Epithelial cell of esophagus (primary cell): ENCODE results near the gene RTP5.

Experiments
- DNase-seq: peaks from one replicate; pipeline ENCODE4 v3.0.0; 2010; ENCODE audit warnings: low read depth
- H3K4me3 ChIP-seq: 2 replicates; pipeline ENCODE4 v1.5.1; 2011; ENCODE audit warnings: mild to moderate bottlenecking, low read length, control low read depth
- TF ChIP-seq, protein P1 (sequence below): IDR thresholded peaks from 2 replicates; pipeline ENCODE4 v1.5.1; 2011; ENCODE audit warnings: low read depth, mild to moderate bottlenecking, low read length, control low read depth, inconsistent platforms; ENCODE audit not compliant: insufficient read depth; ENCODE audit errors: missing control alignments

Gene RTP5

DNA sequence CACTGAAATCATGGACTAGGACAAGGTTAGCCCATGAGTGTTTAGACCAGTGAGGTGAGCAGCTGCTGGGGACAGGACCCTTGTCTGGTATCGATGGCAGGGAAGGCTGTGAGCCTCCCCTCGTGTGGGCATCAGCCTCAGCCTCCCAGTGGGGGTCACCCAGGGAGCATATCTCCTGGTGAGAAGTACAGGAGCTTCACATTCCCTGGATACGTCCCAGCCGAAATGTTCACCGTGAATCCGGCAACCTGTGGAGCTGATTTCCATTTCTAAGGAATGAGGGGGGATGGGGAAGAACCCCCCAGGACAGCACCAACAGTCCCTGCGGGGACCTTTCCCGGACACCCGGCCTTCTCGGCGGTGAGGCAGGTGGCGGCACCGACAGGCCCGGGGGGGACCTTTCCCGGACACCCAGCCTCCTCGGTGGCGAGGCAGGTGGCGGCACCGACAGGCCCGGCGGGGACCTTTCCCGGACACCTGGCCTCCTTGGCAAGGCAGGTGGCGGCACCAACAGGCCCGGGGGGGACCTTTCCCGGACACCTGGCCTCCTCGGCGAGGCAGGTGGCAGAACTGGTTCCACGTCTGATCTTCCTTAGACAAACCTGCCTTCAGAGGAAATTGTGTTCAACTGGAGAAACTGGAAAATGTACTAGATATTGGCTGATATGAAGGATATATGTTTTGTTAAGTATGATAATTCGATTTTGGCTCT lies 21.2 kb downstream of the RTP5 start:
- TF ChIP-seq, protein P1, sequence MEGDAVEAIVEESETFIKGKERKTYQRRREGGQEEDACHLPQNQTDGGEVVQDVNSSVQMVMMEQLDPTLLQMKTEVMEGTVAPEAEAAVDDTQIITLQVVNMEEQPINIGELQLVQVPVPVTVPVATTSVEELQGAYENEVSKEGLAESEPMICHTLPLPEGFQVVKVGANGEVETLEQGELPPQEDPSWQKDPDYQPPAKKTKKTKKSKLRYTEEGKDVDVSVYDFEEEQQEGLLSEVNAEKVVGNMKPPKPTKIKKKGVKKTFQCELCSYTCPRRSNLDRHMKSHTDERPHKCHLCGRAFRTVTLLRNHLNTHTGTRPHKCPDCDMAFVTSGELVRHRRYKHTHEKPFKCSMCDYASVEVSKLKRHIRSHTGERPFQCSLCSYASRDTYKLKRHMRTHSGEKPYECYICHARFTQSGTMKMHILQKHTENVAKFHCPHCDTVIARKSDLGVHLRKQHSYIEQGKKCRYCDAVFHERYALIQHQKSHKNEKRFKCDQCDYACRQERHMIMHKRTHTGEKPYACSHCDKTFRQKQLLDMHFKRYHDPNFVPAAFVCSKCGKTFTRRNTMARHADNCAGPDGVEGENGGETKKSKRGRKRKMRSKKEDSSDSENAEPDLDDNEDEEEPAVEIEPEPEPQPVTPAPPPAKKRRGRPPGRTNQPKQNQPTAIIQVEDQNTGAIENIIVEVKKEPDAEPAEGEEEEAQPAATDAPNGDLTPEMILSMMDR, result no peak
- H3K4me3 ChIP-seq, result no peak overlapping the region
- peak; percentile 11 for DNase-seq

DNA sequence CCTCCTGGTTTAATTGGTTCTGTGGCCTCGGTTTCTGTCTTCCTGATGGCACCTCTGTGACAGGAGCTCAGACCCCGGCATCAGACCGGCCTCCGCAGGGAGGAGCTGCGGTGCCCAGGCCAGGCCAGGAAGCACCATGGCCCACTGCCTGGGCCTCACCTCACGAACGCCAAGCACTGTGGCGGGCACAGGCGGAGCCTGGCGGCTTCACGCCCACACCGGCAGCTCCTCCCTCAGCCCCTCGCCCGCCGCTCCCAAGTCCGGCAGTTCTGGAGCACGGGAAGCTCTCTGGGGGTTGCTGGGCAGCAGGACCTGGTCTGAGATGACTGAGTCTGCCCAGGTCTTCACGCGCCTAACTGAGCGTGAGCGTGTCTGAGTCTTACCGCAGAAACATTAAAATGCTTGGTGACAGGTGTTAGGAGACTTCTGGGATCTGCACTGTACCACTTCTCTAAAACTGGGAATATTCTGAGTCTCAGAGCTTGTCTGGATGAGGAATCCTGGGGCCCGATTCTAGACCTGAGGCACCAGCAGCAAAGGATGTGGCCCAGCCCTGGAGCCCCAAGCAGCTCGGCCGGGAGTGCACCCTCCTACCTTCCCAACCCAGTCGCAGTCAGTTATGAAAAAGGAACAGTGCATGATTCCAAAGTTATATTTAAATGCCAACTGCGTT lies 21.9 kb downstream of the RTP5 start:
- TF ChIP-seq, protein P1, result no peak
- H3K4me3 ChIP-seq, result no peak overlapping the region
- no peak for DNase-seq

DNA sequence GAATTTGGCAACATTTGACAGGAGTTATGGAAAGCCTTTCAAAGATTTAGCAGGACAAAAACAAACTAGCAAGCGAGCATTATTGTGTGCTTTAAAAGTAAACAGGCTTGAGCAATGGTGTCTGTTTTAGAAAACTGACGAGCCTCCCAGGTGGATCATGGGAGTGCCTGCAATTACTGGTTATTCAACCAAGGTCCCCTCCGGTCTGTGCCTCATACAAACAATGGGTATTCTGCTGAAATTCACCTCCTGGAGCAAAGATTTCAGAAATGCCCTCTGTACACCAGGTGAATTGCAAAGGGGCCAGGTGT lies 22.4 kb downstream of the RTP5 start:
- H3K4me3 ChIP-seq, result no peak overlapping the region
- TF ChIP-seq, protein P1, result no peak
- no peak for DNase-seq

DNA sequence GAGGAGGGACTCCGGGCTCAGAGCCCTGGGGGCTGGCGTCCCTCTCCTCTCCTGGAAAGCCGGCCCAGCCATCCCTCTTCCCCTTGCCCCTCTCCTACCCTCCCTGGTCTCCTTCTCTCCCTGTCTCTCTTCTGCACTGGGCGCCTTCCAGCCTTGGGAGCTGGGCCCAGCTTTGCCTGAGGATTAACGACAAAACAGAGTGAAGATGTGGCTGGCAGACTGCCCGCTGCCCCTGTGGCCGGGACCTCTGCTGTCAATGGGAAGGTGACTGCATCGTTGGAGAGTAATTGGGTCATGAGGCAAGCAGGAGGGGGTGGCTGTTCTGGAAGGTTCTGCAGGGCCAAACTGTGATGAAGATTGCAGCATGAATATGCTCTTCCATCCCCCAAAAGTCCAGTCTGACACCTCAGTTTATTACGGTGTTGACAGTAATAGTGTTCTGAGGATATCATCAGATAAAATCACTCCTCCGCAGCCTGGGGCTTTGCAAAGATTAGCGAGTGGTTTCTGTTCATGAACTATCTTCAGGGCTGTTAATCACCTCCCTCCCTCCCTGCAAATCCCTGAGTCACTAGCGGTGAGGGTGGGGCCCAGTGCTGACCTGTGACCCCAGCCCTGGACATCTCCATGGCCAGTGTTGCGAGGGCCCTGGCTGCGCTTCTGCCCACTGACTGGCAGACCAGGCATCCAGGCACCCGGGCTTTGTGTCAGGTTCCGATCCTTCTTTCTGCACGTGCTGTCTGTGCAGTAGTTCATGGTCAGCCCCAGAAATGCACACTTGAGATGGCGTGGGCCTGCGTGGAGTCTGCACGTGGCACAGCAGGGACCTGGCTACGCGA lies 23.0 kb downstream of the RTP5 start:
- TF ChIP-seq, protein P1, result no peak
- H3K4me3 ChIP-seq, result no peak overlapping the region
- no peak for DNase-seq

DNA sequence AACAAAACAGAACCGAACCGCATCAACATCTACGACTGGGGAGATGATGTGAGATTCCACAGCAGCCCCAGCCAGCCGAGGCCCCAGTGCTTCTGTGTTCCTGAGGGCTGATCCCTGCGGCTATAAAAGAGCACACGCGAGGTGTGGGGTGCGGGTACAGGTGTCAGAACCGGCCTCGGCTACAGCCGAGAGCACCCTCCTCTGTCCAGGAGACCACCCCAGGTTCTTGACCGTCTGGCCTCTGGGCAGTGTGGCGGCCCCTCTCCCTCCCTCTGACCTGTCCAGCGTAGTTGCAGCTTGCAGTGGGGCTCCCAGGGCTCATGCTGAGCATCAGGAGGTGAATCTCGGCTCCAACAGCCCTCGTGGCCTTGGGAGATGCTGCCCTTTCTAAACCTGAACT lies 23.7 kb downstream of the RTP5 start:
- no peak overlapping the region for H3K4me3 ChIP-seq
- TF ChIP-seq, protein P1, result no peak
- no peak for DNase-seq

DNA sequence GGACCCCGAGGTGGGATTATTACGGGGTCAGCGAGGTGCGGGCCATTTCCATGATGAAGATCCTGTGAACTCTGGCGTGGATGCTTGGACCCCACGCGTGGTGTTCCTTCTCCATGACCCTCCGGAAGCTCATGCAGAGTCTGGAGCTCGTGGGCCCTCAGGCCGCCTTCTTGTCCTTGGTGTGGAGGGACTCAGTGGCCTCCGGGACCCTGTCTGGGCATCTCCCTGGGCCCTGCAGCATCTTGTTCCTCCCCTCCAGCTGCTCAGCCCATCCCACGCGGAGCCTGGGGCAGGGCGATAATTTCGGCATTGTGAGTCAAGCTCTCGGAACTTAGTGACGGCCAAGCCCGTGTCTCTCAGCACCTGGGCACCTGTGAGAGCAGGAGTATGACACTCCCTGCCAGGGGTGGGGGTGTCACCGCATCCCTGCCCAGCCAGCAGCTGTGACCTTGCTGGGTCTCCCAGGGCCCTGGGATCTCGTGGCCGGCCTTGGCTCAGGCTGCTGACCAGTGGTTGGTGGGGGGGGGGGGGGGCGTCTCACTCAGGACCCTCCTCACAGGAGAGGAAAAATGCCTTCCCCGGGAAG lies 24.6 kb downstream of the RTP5 start:
- H3K4me3 ChIP-seq, result no peak overlapping the region
- TF ChIP-seq, protein P1, result no peak
- peak; percentile 70 for DNase-seq
